ENCODE measurements around the gene BECN2.

DNA sequence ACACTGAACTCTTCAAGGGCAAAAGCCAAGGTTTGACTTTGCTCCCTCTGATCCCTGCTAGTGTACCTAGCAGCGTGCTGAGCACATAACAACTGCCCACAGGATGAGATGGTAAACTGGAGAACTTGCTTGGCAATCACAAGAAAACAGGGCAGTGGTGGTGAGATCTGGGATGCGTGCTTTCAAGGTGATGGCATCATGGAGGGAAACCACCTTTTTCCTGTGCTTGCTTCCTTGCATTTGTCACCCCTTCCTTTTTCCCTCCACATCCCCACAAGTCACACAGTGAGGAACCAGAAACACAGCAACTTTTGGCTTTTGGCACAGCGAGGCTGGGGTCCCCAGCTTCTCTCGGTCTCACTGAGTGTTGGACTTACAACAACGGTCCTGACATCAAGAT lies 31.4 kb upstream of the BECN2 start:
- TF ChIP-seq, protein P1, sequence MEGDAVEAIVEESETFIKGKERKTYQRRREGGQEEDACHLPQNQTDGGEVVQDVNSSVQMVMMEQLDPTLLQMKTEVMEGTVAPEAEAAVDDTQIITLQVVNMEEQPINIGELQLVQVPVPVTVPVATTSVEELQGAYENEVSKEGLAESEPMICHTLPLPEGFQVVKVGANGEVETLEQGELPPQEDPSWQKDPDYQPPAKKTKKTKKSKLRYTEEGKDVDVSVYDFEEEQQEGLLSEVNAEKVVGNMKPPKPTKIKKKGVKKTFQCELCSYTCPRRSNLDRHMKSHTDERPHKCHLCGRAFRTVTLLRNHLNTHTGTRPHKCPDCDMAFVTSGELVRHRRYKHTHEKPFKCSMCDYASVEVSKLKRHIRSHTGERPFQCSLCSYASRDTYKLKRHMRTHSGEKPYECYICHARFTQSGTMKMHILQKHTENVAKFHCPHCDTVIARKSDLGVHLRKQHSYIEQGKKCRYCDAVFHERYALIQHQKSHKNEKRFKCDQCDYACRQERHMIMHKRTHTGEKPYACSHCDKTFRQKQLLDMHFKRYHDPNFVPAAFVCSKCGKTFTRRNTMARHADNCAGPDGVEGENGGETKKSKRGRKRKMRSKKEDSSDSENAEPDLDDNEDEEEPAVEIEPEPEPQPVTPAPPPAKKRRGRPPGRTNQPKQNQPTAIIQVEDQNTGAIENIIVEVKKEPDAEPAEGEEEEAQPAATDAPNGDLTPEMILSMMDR (IDR thresholded peaks at IDR 0.05) = no peak
- TF ChIP-seq EZH2phosphoT487 (IDR thresholded peaks at IDR 0.05; ENCODE audit: borderline replicate concordance, low read depth) = no peak
- no peak for TF ChIP-seq TEAD4 (IDR thresholded peaks at IDR 0.05; ENCODE audit: borderline replicate concordance, insufficient read depth)
- TF ChIP-seq POLR2AphosphoS5 (IDR thresholded peaks at IDR 0.05; ENCODE audit: low read depth, low read length) = no peak
- no peak for TF ChIP-seq YY1 (IDR thresholded peaks at IDR 0.05; ENCODE audit: low read depth)
- no peak for TF ChIP-seq JUND (IDR thresholded peaks at IDR 0.05)
- no peak for TF ChIP-seq TAF1 (IDR thresholded peaks at IDR 0.05; ENCODE audit: borderline replicate concordance, low read depth, low read length)
- no peak for TF ChIP-seq SMC3 (IDR thresholded peaks at IDR 0.05; ENCODE audit: low read depth, low read length)
- TF ChIP-seq RAD21 (IDR thresholded peaks at IDR 0.05; ENCODE audit: low read length) = no peak
- no peak for TF ChIP-seq ZBTB33 (IDR thresholded peaks at IDR 0.05; ENCODE audit: borderline replicate concordance, low read depth)
- TF ChIP-seq, protein P2, sequence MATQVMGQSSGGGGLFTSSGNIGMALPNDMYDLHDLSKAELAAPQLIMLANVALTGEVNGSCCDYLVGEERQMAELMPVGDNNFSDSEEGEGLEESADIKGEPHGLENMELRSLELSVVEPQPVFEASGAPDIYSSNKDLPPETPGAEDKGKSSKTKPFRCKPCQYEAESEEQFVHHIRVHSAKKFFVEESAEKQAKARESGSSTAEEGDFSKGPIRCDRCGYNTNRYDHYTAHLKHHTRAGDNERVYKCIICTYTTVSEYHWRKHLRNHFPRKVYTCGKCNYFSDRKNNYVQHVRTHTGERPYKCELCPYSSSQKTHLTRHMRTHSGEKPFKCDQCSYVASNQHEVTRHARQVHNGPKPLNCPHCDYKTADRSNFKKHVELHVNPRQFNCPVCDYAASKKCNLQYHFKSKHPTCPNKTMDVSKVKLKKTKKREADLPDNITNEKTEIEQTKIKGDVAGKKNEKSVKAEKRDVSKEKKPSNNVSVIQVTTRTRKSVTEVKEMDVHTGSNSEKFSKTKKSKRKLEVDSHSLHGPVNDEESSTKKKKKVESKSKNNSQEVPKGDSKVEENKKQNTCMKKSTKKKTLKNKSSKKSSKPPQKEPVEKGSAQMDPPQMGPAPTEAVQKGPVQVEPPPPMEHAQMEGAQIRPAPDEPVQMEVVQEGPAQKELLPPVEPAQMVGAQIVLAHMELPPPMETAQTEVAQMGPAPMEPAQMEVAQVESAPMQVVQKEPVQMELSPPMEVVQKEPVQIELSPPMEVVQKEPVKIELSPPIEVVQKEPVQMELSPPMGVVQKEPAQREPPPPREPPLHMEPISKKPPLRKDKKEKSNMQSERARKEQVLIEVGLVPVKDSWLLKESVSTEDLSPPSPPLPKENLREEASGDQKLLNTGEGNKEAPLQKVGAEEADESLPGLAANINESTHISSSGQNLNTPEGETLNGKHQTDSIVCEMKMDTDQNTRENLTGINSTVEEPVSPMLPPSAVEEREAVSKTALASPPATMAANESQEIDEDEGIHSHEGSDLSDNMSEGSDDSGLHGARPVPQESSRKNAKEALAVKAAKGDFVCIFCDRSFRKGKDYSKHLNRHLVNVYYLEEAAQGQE (IDR thresholded peaks at IDR 0.05; ENCODE audit: low read depth, low read length) = no peak
- no peak for TF ChIP-seq CHD2 (IDR thresholded peaks at IDR 0.05; ENCODE audit: low read length, partially characterized antibody)
